ENCODE results near the gene EXOC3L4.

EXOC3L4 gene

DNA sequence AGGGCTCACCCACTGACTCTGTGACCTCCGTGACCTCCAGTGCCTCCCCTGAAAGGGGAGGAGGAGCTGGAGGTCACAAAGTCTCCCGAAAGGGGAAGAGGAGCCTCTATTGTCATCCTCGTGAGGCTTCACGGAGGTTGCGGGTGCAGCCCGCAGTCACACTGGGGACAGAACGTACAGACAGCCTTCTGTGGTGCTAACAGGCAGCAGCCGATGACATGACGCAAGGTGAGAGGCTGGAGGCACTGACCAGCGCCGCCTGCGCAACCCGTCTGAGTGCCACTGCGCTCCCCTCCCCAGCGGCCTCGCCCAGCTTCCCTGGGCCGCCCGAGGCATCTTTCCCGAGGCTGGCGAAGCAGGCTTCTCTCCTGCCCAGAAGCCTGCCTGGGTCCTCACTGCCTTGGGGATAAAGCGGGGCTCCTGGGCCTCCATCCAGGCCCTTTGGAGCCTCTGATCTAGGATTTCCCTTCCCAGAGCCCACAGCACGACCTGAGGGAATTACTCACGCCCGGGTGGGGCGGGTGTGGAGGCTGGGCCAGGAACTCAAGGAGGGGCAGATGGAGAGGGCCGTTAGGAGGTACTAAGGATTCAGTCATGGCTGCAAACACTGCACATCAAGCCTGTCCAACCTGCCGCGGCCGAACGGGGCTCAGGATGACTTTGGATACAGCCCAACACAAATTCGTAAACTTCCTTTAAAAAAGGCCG, 22.8 kb upstream of the EXOC3L4 start:
- TF ChIP-seq, protein P1, sequence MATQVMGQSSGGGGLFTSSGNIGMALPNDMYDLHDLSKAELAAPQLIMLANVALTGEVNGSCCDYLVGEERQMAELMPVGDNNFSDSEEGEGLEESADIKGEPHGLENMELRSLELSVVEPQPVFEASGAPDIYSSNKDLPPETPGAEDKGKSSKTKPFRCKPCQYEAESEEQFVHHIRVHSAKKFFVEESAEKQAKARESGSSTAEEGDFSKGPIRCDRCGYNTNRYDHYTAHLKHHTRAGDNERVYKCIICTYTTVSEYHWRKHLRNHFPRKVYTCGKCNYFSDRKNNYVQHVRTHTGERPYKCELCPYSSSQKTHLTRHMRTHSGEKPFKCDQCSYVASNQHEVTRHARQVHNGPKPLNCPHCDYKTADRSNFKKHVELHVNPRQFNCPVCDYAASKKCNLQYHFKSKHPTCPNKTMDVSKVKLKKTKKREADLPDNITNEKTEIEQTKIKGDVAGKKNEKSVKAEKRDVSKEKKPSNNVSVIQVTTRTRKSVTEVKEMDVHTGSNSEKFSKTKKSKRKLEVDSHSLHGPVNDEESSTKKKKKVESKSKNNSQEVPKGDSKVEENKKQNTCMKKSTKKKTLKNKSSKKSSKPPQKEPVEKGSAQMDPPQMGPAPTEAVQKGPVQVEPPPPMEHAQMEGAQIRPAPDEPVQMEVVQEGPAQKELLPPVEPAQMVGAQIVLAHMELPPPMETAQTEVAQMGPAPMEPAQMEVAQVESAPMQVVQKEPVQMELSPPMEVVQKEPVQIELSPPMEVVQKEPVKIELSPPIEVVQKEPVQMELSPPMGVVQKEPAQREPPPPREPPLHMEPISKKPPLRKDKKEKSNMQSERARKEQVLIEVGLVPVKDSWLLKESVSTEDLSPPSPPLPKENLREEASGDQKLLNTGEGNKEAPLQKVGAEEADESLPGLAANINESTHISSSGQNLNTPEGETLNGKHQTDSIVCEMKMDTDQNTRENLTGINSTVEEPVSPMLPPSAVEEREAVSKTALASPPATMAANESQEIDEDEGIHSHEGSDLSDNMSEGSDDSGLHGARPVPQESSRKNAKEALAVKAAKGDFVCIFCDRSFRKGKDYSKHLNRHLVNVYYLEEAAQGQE (IDR thresholded peaks at IDR 0.05; ENCODE audit: insufficient read depth in 1 of 2, low read depth in 2 of 2, low read length in 2 of 2): no peak
- no peak for TF ChIP-seq POLR2AphosphoS5 (IDR thresholded peaks at IDR 0.05; ENCODE audit: low read depth, low read length)
- no peak for TF ChIP-seq FOXP2 (optimal IDR thresholded peaks at IDR 0.05; ENCODE audit: borderline replicate concordance, extremely low read depth, extremely low read length, insufficient read depth)
- no peak for TF ChIP-seq TAF1 (IDR thresholded peaks at IDR 0.05; ENCODE audit: borderline replicate concordance, insufficient read depth, low read length)
- no peak for TF ChIP-seq SIN3A (IDR thresholded peaks at IDR 0.05; ENCODE audit: borderline replicate concordance, insufficient read depth, low read length)

DNA sequence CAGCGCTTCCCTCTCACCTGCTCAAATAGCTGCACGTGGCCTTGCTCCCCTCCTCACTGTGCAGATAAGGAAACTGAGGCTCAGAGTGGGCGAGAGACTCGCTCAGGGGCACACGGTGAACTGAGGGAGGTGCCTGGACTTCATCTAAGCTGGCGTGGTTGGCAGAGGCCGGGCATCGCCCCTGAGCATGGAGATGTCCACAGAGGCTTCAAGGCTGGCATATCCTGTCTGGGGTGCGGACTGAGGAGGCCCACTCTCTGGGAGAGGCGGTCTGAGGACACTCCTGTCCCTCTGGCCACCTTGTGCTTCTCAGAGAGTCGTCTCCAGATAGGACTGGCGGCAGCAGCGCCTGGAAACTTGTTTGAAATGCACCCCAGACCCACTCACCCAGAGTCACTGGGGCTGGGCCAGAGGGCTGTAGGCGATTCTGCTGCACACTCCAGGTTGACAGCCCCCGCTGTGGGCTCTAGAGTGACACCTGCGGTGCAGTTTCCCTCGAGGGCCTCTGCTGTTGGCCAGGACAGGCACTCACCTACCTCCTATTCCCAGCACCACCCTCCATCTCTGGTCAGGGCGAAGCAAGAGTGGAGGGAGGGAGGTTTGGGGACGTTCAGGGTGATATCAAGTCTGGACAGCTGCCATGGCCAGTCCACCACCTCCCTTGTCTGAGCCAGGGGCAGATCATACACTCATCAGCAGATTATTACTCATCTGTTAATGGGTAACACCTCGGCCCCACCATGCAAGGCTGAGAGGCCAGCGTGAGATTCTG, 21.7 kb upstream of the EXOC3L4 start:
- TF ChIP-seq SIN3A (IDR thresholded peaks at IDR 0.05; ENCODE audit: borderline replicate concordance, insufficient read depth, low read length) (no peak), TAF1 (IDR thresholded peaks at IDR 0.05; ENCODE audit: borderline replicate concordance, insufficient read depth, low read length) (no peak), POLR2AphosphoS5 (IDR thresholded peaks at IDR 0.05; ENCODE audit: low read depth, low read length) (no peak), FOXP2 (optimal IDR thresholded peaks at IDR 0.05; ENCODE audit: borderline replicate concordance, extremely low read depth, extremely low read length, insufficient read depth) (no peak)
- TF ChIP-seq, protein P1 (IDR thresholded peaks at IDR 0.05; ENCODE audit: insufficient read depth in 1 of 2, low read depth in 2 of 2, low read length in 2 of 2): no peak

DNA sequence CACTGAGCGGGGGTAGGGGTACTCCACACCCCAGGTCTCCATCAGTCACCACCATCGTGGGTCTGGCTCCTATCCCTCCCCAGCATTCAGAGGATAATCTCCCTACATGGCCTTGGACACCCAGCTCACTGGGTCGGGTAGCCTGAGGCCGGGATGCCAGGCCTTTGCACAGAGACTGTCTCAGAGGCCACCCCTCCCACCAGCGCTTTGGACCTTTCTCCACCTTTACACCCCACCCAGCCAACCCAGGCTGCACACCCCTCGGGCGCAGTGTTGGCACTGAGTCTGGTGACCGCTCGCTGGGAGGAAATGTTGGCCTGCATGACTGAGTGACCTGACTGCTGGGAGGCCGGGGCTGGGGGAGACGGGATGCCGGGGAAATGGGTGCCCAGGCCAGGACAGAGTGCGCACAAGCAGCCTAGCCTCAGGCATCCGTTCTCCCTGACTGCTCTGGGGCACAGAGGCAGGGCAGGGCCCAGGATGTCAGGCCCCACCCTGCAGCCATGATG, 21.1 kb upstream of the EXOC3L4 start:
- TF ChIP-seq, protein P1 (IDR thresholded peaks at IDR 0.05; ENCODE audit: insufficient read depth in 1 of 2, low read depth in 2 of 2, low read length in 2 of 2): no peak
- TF ChIP-seq SIN3A (IDR thresholded peaks at IDR 0.05; ENCODE audit: borderline replicate concordance, insufficient read depth, low read length) (no peak), FOXP2 (optimal IDR thresholded peaks at IDR 0.05; ENCODE audit: borderline replicate concordance, extremely low read depth, extremely low read length, insufficient read depth) (no peak), POLR2AphosphoS5 (IDR thresholded peaks at IDR 0.05; ENCODE audit: low read depth, low read length) (no peak), TAF1 (IDR thresholded peaks at IDR 0.05; ENCODE audit: borderline replicate concordance, insufficient read depth, low read length) (no peak)

DNA sequence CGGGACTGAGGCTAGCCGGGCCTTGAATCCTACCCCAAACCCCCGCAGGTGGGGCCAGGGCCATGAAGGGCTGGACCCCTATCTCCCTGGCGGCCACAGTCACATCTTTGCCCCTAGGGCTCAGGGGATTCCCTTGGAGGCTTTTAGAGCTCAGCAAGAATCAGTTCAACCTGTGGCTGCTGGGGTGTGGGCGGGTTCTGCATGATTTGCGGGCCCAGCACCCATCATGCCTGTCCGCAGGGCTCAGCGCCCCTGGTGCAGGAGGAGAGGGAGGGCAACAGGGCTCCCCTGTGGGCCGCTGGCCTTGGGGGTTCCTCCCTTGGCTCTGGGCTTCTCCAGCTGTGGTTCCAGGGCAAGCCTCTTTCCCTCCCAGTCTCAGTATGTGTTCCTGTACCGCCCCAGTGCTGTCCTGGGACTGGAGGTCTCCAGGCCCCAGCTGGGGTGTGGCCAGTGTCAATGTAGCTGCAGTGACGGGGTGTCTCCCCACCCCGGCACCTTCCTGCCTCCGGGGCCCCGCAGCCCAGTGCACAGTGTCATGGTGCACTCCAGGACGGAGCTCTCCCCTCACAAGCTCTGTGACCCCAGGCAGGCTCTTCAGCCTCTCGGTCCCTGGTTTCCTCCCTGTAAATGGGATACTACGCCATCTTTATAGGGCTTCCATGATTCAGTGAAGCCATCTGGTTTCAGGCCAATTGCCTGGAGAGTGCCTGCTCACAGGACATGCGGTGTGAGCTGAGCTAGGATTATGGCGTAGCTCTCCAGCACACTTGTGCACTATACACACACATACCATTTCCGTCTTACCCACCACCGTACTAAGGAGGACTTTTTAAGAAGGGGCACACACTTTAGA, 20.4 kb upstream of the EXOC3L4 start:
- TF ChIP-seq FOXP2 (optimal IDR thresholded peaks at IDR 0.05; ENCODE audit: borderline replicate concordance, extremely low read depth, extremely low read length, insufficient read depth) (no peak), TAF1 (IDR thresholded peaks at IDR 0.05; ENCODE audit: borderline replicate concordance, insufficient read depth, low read length) (no peak), SIN3A (IDR thresholded peaks at IDR 0.05; ENCODE audit: borderline replicate concordance, insufficient read depth, low read length) (no peak), POLR2AphosphoS5 (IDR thresholded peaks at IDR 0.05; ENCODE audit: low read depth, low read length) (no peak)
- TF ChIP-seq, protein P1 (IDR thresholded peaks at IDR 0.05; ENCODE audit: insufficient read depth in 1 of 2, low read depth in 2 of 2, low read length in 2 of 2): no peak
